Subcutaneous adipose tissue (tissue), 4 donors: ENCODE measurements around the gene MRPL49. TPM values are rescaled to one million over a fixed set of nuclear protein-coding genes. Genes with fewer than 3 reads are reported as not detected.

Experiments
- total RNA-seq, 4 donors: library from RNA; depleted of rRNA; stranded (reverse); fragments of >200 nt; gene quantifications; one replicate each; pipeline ENCODE4 v1.1.0, GENCODE V29; 2016
- TF ChIP-seq, protein P1 (sequence below): fragments of 450-650 bp; IDR thresholded peaks from one replicate; pipeline ENCODE4 v1.5.1; 2016; ENCODE audit warnings: low read depth, mild to moderate bottlenecking, control low read depth, antibody characterized with exemption, moderate library complexity

The MRPL49 gene
- total RNA-seq, 4 donors from 2014 or later, result 34.1 to 60.8 (median 48.7) TPM

- TF ChIP-seq, protein P1, sequence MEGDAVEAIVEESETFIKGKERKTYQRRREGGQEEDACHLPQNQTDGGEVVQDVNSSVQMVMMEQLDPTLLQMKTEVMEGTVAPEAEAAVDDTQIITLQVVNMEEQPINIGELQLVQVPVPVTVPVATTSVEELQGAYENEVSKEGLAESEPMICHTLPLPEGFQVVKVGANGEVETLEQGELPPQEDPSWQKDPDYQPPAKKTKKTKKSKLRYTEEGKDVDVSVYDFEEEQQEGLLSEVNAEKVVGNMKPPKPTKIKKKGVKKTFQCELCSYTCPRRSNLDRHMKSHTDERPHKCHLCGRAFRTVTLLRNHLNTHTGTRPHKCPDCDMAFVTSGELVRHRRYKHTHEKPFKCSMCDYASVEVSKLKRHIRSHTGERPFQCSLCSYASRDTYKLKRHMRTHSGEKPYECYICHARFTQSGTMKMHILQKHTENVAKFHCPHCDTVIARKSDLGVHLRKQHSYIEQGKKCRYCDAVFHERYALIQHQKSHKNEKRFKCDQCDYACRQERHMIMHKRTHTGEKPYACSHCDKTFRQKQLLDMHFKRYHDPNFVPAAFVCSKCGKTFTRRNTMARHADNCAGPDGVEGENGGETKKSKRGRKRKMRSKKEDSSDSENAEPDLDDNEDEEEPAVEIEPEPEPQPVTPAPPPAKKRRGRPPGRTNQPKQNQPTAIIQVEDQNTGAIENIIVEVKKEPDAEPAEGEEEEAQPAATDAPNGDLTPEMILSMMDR, result no peak
Measured at GRCh38 chr11:65103476-65103875, 18.6 kb upstream of the MRPL49 start.

DNA sequence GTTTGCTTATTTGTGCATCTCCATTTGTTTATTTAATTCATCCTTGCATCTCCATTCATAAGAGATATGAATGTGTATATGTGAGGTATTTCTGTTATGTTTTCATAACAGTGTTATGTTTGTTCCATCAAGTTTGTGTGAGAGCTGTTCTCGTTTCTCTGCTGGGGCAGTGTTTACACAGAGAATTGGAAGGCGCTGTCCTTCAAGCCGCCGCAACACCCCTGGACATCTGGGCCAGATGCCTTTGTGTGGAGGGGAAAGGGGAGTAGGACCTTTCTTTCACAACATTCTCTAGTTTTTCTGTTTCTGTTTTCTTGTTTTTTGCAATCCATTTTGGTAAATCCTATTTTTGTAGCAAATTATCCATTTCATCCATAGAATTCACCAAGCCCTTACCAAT is 17.5 kb upstream of the MRPL49 start:
- TF ChIP-seq, protein P1, result no peak

DNA sequence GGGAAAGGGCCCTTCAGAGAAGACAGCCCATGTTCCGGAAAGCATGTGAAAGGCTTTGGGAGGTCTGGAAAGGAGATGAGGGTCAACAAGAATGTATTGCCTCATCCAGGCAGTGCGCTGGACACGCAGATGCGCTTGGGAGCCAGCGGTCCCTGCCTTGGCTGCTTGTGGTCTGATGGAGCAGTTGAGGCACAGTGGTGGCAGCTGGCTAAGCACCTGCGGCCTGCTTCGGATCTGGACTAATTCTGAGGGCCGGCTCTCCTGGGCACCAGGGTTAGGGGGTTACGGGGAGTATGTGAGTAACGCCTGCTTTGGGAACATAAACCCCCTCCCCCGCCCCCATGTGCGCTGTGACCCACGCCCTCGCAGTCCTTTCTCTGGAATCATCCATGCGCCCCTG is 15.0 kb upstream of the MRPL49 start:
- TF ChIP-seq, protein P1, result no peak

GRCh38 chr11:65107751-65108468 is 14.2 kb upstream of the MRPL49 start:
- TF ChIP-seq, protein P1, result no peak

- TF ChIP-seq, protein P1, result no peak
Measured at GRCh38 chr11:65108469-65109123, 13.5 kb upstream of the MRPL49 start.

DNA sequence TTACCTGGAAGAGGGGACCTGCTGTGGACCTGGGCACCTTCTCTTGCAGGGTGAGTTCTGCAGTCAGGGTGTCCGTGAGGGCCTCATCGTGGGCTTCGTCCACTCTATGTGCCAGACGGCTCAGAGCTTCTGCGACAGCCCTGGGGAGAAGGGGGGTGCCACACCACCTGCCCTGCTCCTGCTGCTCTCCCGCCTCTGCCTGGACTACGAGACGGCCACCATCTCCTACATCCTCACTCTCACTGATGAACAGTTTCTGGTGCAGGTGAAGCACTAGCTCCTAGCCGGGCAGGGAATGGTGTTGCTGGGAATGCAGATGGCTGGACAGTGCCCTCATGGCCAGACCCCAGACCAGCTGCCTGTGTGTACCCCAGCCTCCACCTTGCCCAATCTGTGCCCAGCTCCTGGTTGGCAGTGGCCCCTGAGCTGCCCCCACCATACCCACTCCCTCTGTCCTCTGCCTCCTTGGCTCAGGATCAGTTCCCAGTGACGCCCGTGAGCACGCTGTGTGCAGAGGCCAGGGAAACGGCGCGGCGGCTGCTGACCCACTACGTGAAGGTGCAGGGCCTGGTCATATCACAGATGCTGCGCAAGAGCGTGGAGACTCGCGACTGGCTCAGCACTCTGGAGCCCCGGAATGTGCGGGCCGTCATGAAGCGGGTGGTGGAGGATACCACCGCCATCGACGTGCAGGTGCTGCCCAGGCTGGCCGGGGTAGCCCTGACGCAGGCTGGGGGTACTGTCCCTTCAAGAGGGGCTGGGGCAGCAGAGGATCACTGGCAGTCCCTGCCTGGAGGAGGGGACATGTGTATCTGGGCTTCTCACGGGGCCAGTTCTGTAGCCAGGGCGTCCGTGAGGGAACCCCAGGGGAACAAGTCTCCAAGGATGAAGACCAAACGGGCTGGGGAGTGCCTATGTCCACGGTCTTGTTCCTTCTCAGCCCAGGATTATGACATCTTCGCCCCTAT is 12.6 kb upstream of the MRPL49 start:
- TF ChIP-seq, protein P1, result no peak
